CD4-positive, alpha-beta T cell (primary cell): ENCODE results near the gene TUBGCP6. TPM values are rescaled to one million over a fixed set of nuclear protein-coding genes. Genes with fewer than 3 reads are reported as not detected.

Experiments
- ATAC-seq: fragments of 200-7000 bp; cut with Tn5 transposase; one replicate; pipeline ENCODE4 v1.10.0; 2022; ENCODE audit warnings: mild to moderate bottlenecking; ENCODE audit not compliant: poor library complexity
- CTCF ChIA-PET: fragments of 350-600 bp; sonication (Branson Sonifier 250); formaldehyde crosslinking; loops from one replicate; lab custom pipeline; 2021; ENCODE audit warnings: antibody characterized with exemption, inconsistent platforms; lab: Charles Lee
- POLR2A ChIA-PET: fragments of 350-600 bp; sonication (Branson Sonifier 250); formaldehyde crosslinking; loops from one replicate; lab custom pipeline; 2021; ENCODE audit warnings: antibody characterized with exemption, inconsistent platforms; lab: Charles Lee
- DNase-seq, 14 experiments: peaks; one replicate each; pipeline ENCODE4 v3.0.0-alpha.2; 2013 to 2020; ENCODE audit warnings: mixed read lengths in 2 of 14
- H3K27ac ChIP-seq, 2 donors: one replicate each; pipeline versions ENCODE4 v1.5.1 to v1.7.0; 2013; ENCODE audit warnings: low read length in 2 of 2, low read depth in 1 of 2, mild to moderate bottlenecking in 1 of 2
- H3K27me3 ChIP-seq, 2 experiments: 1 replicate in 1 of 2; 2 replicates in 1 of 2; pipeline versions ENCODE4 v1.6.1 to v1.7.0; 2013; ENCODE audit warnings: low read length in 2 of 2, control low read depth in 1 of 2, mild to moderate bottlenecking in 1 of 2, moderate library complexity in 1 of 2; ENCODE audit not compliant: insufficient read depth in 2 of 2, control insufficient read depth in 1 of 2
- H3K36me3 ChIP-seq: one replicate; pipeline ENCODE4 v1.6.1; 2013; ENCODE audit warnings: low read length, control low read depth; ENCODE audit not compliant: insufficient read depth
- H3K4me1 ChIP-seq: one replicate; pipeline ENCODE4 v1.6.1; 2013; ENCODE audit warnings: low read length, control low read depth; ENCODE audit not compliant: insufficient read depth
- H3K4me3 ChIP-seq: one replicate; pipeline ENCODE4 v1.5.1; 2013; ENCODE audit warnings: mild to moderate bottlenecking, low read length, moderate library complexity
- H3K9me3 ChIP-seq, 2 experiments: 1 replicate in 1 of 2; 2 replicates in 1 of 2; pipeline versions ENCODE4 v1.6.1 to v1.7.0; 2013; ENCODE audit warnings: low read length in 2 of 2, mild to moderate bottlenecking in 2 of 2, control low read depth in 1 of 2, moderate library complexity in 1 of 2; ENCODE audit not compliant: control insufficient read depth in 1 of 2, insufficient read depth in 1 of 2
- H3K27ac Mint-ChIP-seq: one replicate; pipeline ENCODE4 v1.8.0; 2020; ENCODE audit warnings: mixed read lengths
- H3K27me3 Mint-ChIP-seq: one replicate; pipeline ENCODE4 v1.8.0; 2021; ENCODE audit warnings: mixed read lengths
- H3K36me3 Mint-ChIP-seq: one replicate; pipeline ENCODE4 v1.8.0; 2021; ENCODE audit warnings: low read depth, mixed read lengths
- H3K4me1 Mint-ChIP-seq: one replicate; pipeline ENCODE4 v1.8.0; 2021; ENCODE audit warnings: low read depth, mixed read lengths
- H3K4me3 Mint-ChIP-seq: one replicate; pipeline ENCODE4 v1.8.0; 2020; ENCODE audit warnings: mild to moderate bottlenecking, mixed read lengths
- H3K9me3 Mint-ChIP-seq: one replicate; pipeline ENCODE4 v1.8.0; 2020; ENCODE audit warnings: mixed read lengths
- CTCF ChIP-seq: fragments of 200-600 bp; IDR thresholded peaks from one replicate; pipeline ENCODE4 v1.8.0; 2022; ENCODE audit warnings: antibody characterized with exemption, mild to moderate bottlenecking
- intact Hi-C, 2 experiments: fragments of 100-400 bp; cut with DNase I in 1 of 2; cut with micrococcal nuclease in 1 of 2; formaldehyde crosslinking; loops; one replicate each; pipeline versions ENCODE4 v1.15.1 to v1.9.0; 2023 to 2025; cut with DNase I, micrococcal nuclease
- total RNA-seq, 174 experiments: library from RNA in 2 of 174; stranded (reverse) in 2 of 174; gene quantifications; one replicate each; pipeline ENCODE4 v1.2.3 and lab custom pipeline; 2021 to 2026

TUBGCP6 gene
- total RNA-seq, 2 experiments from 2014 or later = 124 to 126 TPM

DNA sequence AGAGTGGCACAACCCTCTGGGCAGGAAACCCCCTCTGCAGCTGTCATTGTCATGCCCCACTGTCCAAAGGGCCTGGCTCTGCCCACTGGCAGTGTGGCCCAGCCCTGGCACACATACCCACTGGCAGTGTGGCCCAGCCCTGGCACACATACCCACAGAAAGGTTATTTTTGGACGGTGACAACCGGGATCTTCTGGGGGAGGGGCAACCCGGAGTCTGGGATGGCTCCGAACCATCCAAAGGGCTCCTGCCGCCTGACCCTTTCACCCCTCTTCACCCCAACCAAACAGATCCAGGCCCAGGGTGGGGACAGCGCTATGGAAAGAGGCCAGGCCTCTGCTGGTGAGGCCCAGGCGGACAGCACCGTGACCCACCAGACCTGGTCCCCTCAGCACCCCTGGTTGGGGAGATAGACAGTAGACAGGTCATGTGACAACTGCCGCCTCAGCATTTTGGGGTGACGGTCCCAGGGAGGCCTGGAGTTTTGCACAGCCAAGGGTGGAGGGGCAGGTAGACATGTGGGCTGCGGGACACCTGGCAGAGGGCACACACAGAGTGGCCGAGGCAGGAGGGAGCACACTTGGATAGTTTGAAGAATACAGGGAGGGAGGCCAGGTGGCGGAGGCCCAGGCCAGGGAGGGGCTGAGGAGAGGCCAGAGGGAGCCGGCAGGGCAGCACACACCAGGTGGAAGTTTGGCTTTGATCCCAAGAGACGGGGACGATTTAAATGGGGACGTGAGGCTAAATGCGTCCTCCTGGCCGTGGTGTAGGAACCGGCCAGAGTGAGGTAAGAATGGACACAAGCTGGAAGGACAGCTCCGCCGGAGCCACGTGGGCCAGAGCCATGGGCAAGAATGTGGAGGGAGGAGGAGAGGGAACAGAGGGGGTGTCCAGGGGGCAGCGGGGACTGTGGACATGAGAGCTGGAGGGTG lies 13.8 kb upstream of the TUBGCP6 start:
- H3K4me3 Mint-ChIP-seq = no peak overlapping the region
- ATAC-seq (no peak), DNase-seq (no peak)
- no peaks in the 10 kb centered on the region for H3K36me3 Mint-ChIP-seq
- Histone ChIP-seq H3K4me3 (no peak overlapping the region), H3K4me1 (peaks cover 22% of the 10 kb centered on the region), H3K36me3 (no peaks in the 10 kb centered on the region), H3K9me3 (peaks cover 0 to 19% of the 10 kb centered on the region in 2 experiments), H3K27ac (no peak overlapping the region), H3K27me3 (peaks cover 22 to 28% of the 10 kb centered on the region in 2 experiments)
- CTCF ChIA-PET = no interaction called here
- peaks cover 7% of the 10 kb centered on the region for H3K4me1 Mint-ChIP-seq
- intact Hi-C loops = no loop called here
- H3K27ac Mint-ChIP-seq = no peak overlapping the region
- no peaks in the 10 kb centered on the region for H3K9me3 Mint-ChIP-seq
- POLR2A ChIA-PET = no interaction called here
- H3K27me3 Mint-ChIP-seq = peaks cover 18% of the 10 kb centered on the region
- no peak for TF ChIP-seq CTCF

GRCh38 chr22:50257451-50258360 lies 12.9 kb upstream of the TUBGCP6 start:
- H3K27ac Mint-ChIP-seq = no peak overlapping the region
- intact Hi-C loops = no loop called here
- H3K36me3 ChIP-seq = no peaks in the 10 kb centered on the region
- H3K27ac ChIP-seq = no peak overlapping the region
- H3K4me1 ChIP-seq = peaks cover 17% of the 10 kb centered on the region
- H3K4me3 ChIP-seq = no peak overlapping the region
- no peak for TF ChIP-seq CTCF
- no peaks in the 10 kb centered on the region for H3K36me3 Mint-ChIP-seq
- H3K9me3 Mint-ChIP-seq = no peaks in the 10 kb centered on the region
- no peak overlapping the region for H3K4me3 Mint-ChIP-seq
- H3K27me3 ChIP-seq = peaks cover 13 to 19% of the 10 kb centered on the region in 2 experiments
- CTCF ChIA-PET = no interaction called here
- peaks cover 16% of the 10 kb centered on the region for H3K27me3 Mint-ChIP-seq
- POLR2A ChIA-PET = no interaction called here
- peaks cover 7% of the 10 kb centered on the region for H3K4me1 Mint-ChIP-seq
- ATAC-seq (no peak), DNase-seq (no peak)
- peaks cover 0 to 14% of the 10 kb centered on the region in 2 experiments for H3K9me3 ChIP-seq

- CTCF ChIA-PET = no interaction called here
- no peaks in the 10 kb centered on the region for H3K36me3 ChIP-seq
- DNase-seq (no peak), ATAC-seq (no peak)
- H3K9me3 ChIP-seq = peaks cover 0 to 8% of the 10 kb centered on the region in 2 experiments
- H3K9me3 Mint-ChIP-seq = no peaks in the 10 kb centered on the region
- H3K4me3 ChIP-seq = no peak overlapping the region
- peaks cover 6 to 12% of the 10 kb centered on the region in 2 experiments for H3K27me3 ChIP-seq
- POLR2A ChIA-PET = no interaction called here
- intact Hi-C loops = no loop called here
- H3K4me1 ChIP-seq = peaks cover 13% of the 10 kb centered on the region
- H3K27me3 Mint-ChIP-seq = peaks cover 9% of the 10 kb centered on the region
- H3K4me3 Mint-ChIP-seq = no peak overlapping the region
- peaks cover 6% of the 10 kb centered on the region for H3K4me1 Mint-ChIP-seq
- no peak overlapping the region for H3K27ac ChIP-seq
- no peak overlapping the region for H3K27ac Mint-ChIP-seq
- TF ChIP-seq CTCF = no peak
- no peaks in the 10 kb centered on the region for H3K36me3 Mint-ChIP-seq
These were observed 12.2 kb upstream of the TUBGCP6 start for GRCh38 chr22:50257041-50257440.
